Stimulated activated CD4-positive, alpha-beta T cell treated with anti-CD3 and anti-CD28 coated beads, Interleukin-2, amount 100 ng/mL, for 4 hours (primary cell): Measurements from ENCODE around the gene ATAD3C.
"Not testable (repeated sequence)": the region's sequence is repeated elsewhere in the genome, so short reads cannot be mapped to it uniquely, and the experiment has no call there.

Experiments
- DNase-seq: peaks from one replicate; pipeline ENCODE4 v3.0.0-alpha.2; 2020; ENCODE audit warnings: low read depth

ATAD3C gene

GRCh38 chr1:1432274-1432950 lies 17.1 kb upstream of the ATAD3C start:
- DNase-seq: no peak

GRCh38 chr1:1432951-1433803 lies 16.3 kb upstream of the ATAD3C start:
- no peak for DNase-seq

- peak; percentile 49 for DNase-seq
Measured at GRCh38 chr1:1433804-1434130, 15.7 kb upstream of the ATAD3C start.

- no peak for DNase-seq
Measured at GRCh38 chr1:1434131-1434823, 15.2 kb upstream of the ATAD3C start.

- no peak for DNase-seq
Measured at GRCh38 chr1:1434824-1435105, 14.7 kb upstream of the ATAD3C start.

GRCh38 chr1:1435106-1435903 lies 14.2 kb upstream of the ATAD3C start, which contains the start of gene VWA1:
TSS of gene VWA1 (plus strand) at chr1:1435690. CDS start at chr1:1435749, 59 bp downstream.
- peak; percentile 53 for DNase-seq

GRCh38 chr1:1435911-1436629 lies 13.4 kb upstream of the ATAD3C start:
- no peak for DNase-seq

- no peak for DNase-seq
Measured at GRCh38 chr1:1436630-1437032, 12.9 kb upstream of the ATAD3C start.

GRCh38 chr1:1437033-1437903 lies 12.2 kb upstream of the ATAD3C start:
- no peak for DNase-seq

GRCh38 chr1:1437904-1438376 lies 11.5 kb upstream of the ATAD3C start:
- no peak for DNase-seq

- DNase-seq: no peak
Measured at GRCh38 chr1:1438531-1439381, 10.7 kb upstream of the ATAD3C start.

GRCh38 chr1:1439546-1440261 lies 9.8 kb upstream of the ATAD3C start:
- no peak for DNase-seq

- no peak for DNase-seq
Measured at GRCh38 chr1:1440262-1441001, 9.1 kb upstream of the ATAD3C start.

GRCh38 chr1:1441002-1441888 lies 8.2 kb upstream of the ATAD3C start:
- DNase-seq: peak; percentile 26

- no peak for DNase-seq
Measured at GRCh38 chr1:1442069-1442770, 7.3 kb upstream of the ATAD3C start.

- DNase-seq: not testable (repeated sequence)
Measured at GRCh38 chr1:1446631-1447030, 2.9 kb upstream of the ATAD3C start.
